ENCODE data around the gene FANCE.
"Not testable (repeated sequence)": the region's sequence is repeated elsewhere in the genome, so short reads cannot be mapped to it uniquely, and the experiment has no call there.

Gene FANCE

GRCh38 chr6:35432702-35433101 lies 19.4 kb upstream of the FANCE start:
- not testable (repeated sequence) for DNase-seq (ENCODE audit: low read depth)

GRCh38 chr6:35435074-35435837 lies 16.9 kb upstream of the FANCE start:
- no peak for DNase-seq (ENCODE audit: low read depth)

GRCh38 chr6:35436071-35436857 lies 15.9 kb upstream of the FANCE start:
- no peak for DNase-seq (ENCODE audit: low read depth)

- DNase-seq (ENCODE audit: low read depth) = not testable (repeated sequence)
These were observed 13.6 kb upstream of the FANCE start for GRCh38 chr6:35438378-35439065.

- no peak for DNase-seq (ENCODE audit: low read depth)
These were observed 12.8 kb upstream of the FANCE start for GRCh38 chr6:35439308-35439707.

GRCh38 chr6:35441205-35441604 lies 10.9 kb upstream of the FANCE start:
- no peak for DNase-seq (ENCODE audit: low read depth)

- DNase-seq (ENCODE audit: low read depth) = no peak
These were observed 10.5 kb upstream of the FANCE start for GRCh38 chr6:35441642-35442041.

GRCh38 chr6:35442693-35443092 lies 9.4 kb upstream of the FANCE start:
- DNase-seq (ENCODE audit: low read depth) = no peak

- no peak for DNase-seq (ENCODE audit: low read depth)
These were observed 8.7 kb upstream of the FANCE start for GRCh38 chr6:35443341-35444030.

GRCh38 chr6:35445691-35446090 lies 6.4 kb upstream of the FANCE start:
- no peak for DNase-seq (ENCODE audit: low read depth)

GRCh38 chr6:35448191-35448590 lies 3.9 kb upstream of the FANCE start:
- no peak for DNase-seq (ENCODE audit: low read depth)

GRCh38 chr6:35449287-35449881 lies 2.8 kb upstream of the FANCE start:
- no peak for DNase-seq (ENCODE audit: low read depth)

- no peak for DNase-seq (ENCODE audit: low read depth)
These were observed 570 bp upstream of the FANCE start for GRCh38 chr6:35451354-35452182.

GRCh38 chr6:35453236-35453635 lies 1.1 kb downstream of the FANCE start:
- DNase-seq (ENCODE audit: low read depth) = no peak

GRCh38 chr6:35454391-35455110 lies 2.4 kb downstream of the FANCE start:
- DNase-seq (ENCODE audit: low read depth) = no peak

- DNase-seq (ENCODE audit: low read depth) = no peak
These were observed 5.8 kb downstream of the FANCE start for GRCh38 chr6:35457907-35458306.

GRCh38 chr6:35461270-35461669 lies 9.1 kb downstream of the FANCE start:
- no peak for DNase-seq (ENCODE audit: low read depth)

- DNase-seq (ENCODE audit: low read depth) = no peak
These were observed 11.2 kb downstream of the FANCE start for GRCh38 chr6:35463292-35463691.

- no peak for DNase-seq (ENCODE audit: low read depth)
These were observed 13.5 kb downstream of the FANCE start for GRCh38 chr6:35465646-35466045.

All from activated gamma-delta T cell treated with anti-CD3 and anti-CD28 coated beads, Interleukin-2, amount 50 U/mL, for 16 hours (primary cell).